OCI-LY1 (cell line): Measurements from ENCODE around the gene PLEKHG3.

Source experiments
- CTCF ChIP-seq: fragments of 200-600 bp; sonication (generic), shearing (Covaris generic); IDR thresholded peaks from 2 replicates; pipeline ENCODE4 v1.5.1; 2017; ENCODE audit warnings: mild to moderate bottlenecking, antibody characterized with exemption, low read length, moderate library complexity, mixed read lengths
- EZH2 ChIP-seq: fragments of 200-600 bp; sonication (generic), shearing (Covaris generic); IDR thresholded peaks from 2 replicates; pipeline ENCODE4 v1.8.0; 2017; ENCODE audit warnings: borderline replicate concordance, mixed run types, mild to moderate bottlenecking, antibody characterized with exemption, low read length, moderate library complexity, mixed read lengths

- TF ChIP-seq CTCF = no peak
- no peak for TF ChIP-seq EZH2
Observed at GRCh38 chr14:64680714-64681065, 23.5 kb upstream of the PLEKHG3 start.
